Endothelial cell of umbilical vein (primary cell): Measurements from ENCODE around the gene MRPL2. TPM values are rescaled to one million over a fixed set of nuclear protein-coding genes. Genes with fewer than 3 reads are reported as not detected.

Experiments used
- BruUV-seq: library from RNA; stranded (reverse); fragments of 400-500 nt; replicated peaks from 2 replicates; lab custom pipeline; 2021; lab: Mats Ljungman, UMichigan
- CTCF ChIA-PET: fragments of 300-600, 350-600 bp; sonication (Branson Sonifier 250); formaldehyde crosslinking; loops from one replicate; lab custom pipeline; 2021; ENCODE audit warnings: antibody characterized with exemption, inconsistent platforms; lab: Charles Lee
- POLR2A ChIA-PET: fragments of 300-600, 350-600 bp; sonication (Branson Sonifier 250); formaldehyde crosslinking; loops from one replicate; lab custom pipeline; 2021; ENCODE audit warnings: antibody characterized with exemption, inconsistent platforms; lab: Charles Lee
- DNase-seq: peaks from one replicate; pipeline ENCODE4 v3.0.0-alpha.2; 2011; ENCODE audit warnings: low read depth, low spot score
- FAIRE-seq: peaks from 2 replicates; lab custom pipeline; 2011; peaks lifted over from hg19 to GRCh38; lab: Jason Lieb, UNC
- H2AFZ ChIP-seq: 2 replicates; pipeline ENCODE4 v1.6.0; 2012; ENCODE audit warnings: low read depth, low read length, control low read depth, inconsistent platforms
- H3K27ac ChIP-seq: 2 replicates; pipeline ENCODE4 v1.5.1; 2011; ENCODE audit warnings: low read depth, mild to moderate bottlenecking, control low read depth, low read length, moderate library complexity; ENCODE audit not compliant: insufficient read depth
- H3K27me3 ChIP-seq, 2 experiments: 2 replicates each; pipeline versions ENCODE4 v1.6.0 to v1.6.1; 2011; ENCODE audit warnings: low read length in 2 of 2, mixed read lengths in 1 of 2; ENCODE audit not compliant: control insufficient read depth in 2 of 2, insufficient read depth in 2 of 2
- H3K36me3 ChIP-seq, 2 experiments: 2 replicates in 1 of 2; 3 replicates in 1 of 2; pipeline ENCODE4 v1.5.1; 2011; ENCODE audit warnings: low read length in 2 of 2, mild to moderate bottlenecking in 1 of 2, moderate library complexity in 1 of 2; ENCODE audit not compliant: control insufficient read depth in 2 of 2, insufficient read depth in 2 of 2; ENCODE audit errors: extremely low read depth in 1 of 2
- H3K4me1 ChIP-seq: 3 replicates; pipeline ENCODE4 v1.5.1; 2011; ENCODE audit warnings: mild to moderate bottlenecking, low read length; ENCODE audit not compliant: control insufficient read depth, insufficient read depth; ENCODE audit errors: extremely low read depth
- H3K4me2 ChIP-seq: 2 replicates; pipeline ENCODE4 v1.6.1; 2011; ENCODE audit warnings: low read length, control low read depth, mixed read lengths; ENCODE audit not compliant: insufficient read depth
- H3K4me3 ChIP-seq, 3 experiments: fragments of 200-600 bp in 1 of 3; sonication (generic), shearing (Covaris generic) in 1 of 3; replicated peaks in 1 of 3; 2 replicates each; pipeline ENCODE4 v1.5.1; 2011 to 2016; ENCODE audit warnings: control low read depth in 3 of 3, low read length in 3 of 3, mild to moderate bottlenecking in 2 of 3, inconsistent platforms in 1 of 3, low read depth in 1 of 3, moderate library complexity in 1 of 3; ENCODE audit not compliant: insufficient read depth in 1 of 3
- H3K79me2 ChIP-seq: 2 replicates; pipeline ENCODE4 v1.6.0; 2012; ENCODE audit warnings: low read length, inconsistent platforms; ENCODE audit not compliant: control insufficient read depth, insufficient read depth
- H3K9ac ChIP-seq: replicated peaks from 2 replicates; pipeline ENCODE3; 2011; ENCODE audit warnings: low read length, control low read depth; ENCODE audit not compliant: insufficient read depth; ENCODE audit errors: extremely low read depth
- H3K9me1 ChIP-seq: replicated peaks from 3 replicates; pipeline ENCODE4 v1.6.0; 2011; ENCODE audit warnings: mild to moderate bottlenecking, low read length; ENCODE audit not compliant: control insufficient read depth, insufficient read depth; ENCODE audit errors: extremely low read depth
- H3K9me3 ChIP-seq: replicated peaks from 2 replicates; pipeline ENCODE4 v1.5.1; 2012; ENCODE audit warnings: low read length, inconsistent platforms; ENCODE audit not compliant: control insufficient read depth, insufficient read depth
- H4K20me1 ChIP-seq: replicated peaks from 2 replicates; pipeline ENCODE3; 2011; ENCODE audit warnings: mild to moderate bottlenecking, low read length; ENCODE audit not compliant: control insufficient read depth, insufficient read depth; ENCODE audit errors: extremely low read depth
- EZH2 ChIP-seq: IDR thresholded peaks from 2 replicates; pipeline ENCODE4 v1.6.1; 2012; ENCODE audit warnings: borderline replicate concordance, low read depth, mild to moderate bottlenecking, moderate library complexity, low read length, inconsistent platforms; ENCODE audit not compliant: severe bottlenecking
- FOS ChIP-seq: IDR thresholded peaks from 2 replicates; pipeline ENCODE4 v1.6.1; 2011; ENCODE audit warnings: mild to moderate bottlenecking, low read length, moderate library complexity, borderline replicate concordance; ENCODE audit not compliant: insufficient read depth
- GATA2 ChIP-seq: IDR thresholded peaks from 2 replicates; pipeline ENCODE4 v1.7.0; 2011; ENCODE audit warnings: low read depth, mild to moderate bottlenecking, moderate library complexity, mixed read lengths, low read length; ENCODE audit not compliant: insufficient read length, insufficient read depth
- JUN ChIP-seq: IDR thresholded peaks from 2 replicates; pipeline ENCODE4 v1.6.1; 2011; ENCODE audit warnings: borderline replicate concordance, low read depth; ENCODE audit not compliant: insufficient read length, insufficient read depth
- MYC ChIP-seq: IDR thresholded peaks from one replicate; pipeline ENCODE4 v1.6.1; 2011; ENCODE audit warnings: mild to moderate bottlenecking, low read depth, low read length
- POLR2A ChIP-seq: IDR thresholded peaks from 2 replicates; pipeline ENCODE4 v1.6.1; 2012; ENCODE audit warnings: low read depth, mild to moderate bottlenecking, control low read depth, low read length
- POLR2AphosphoS5 ChIP-seq: IDR thresholded peaks from 2 replicates; pipeline ENCODE4 v1.6.1; 2012; ENCODE audit warnings: low read depth, mild to moderate bottlenecking, control low read depth, low read length, moderate library complexity; ENCODE audit not compliant: insufficient read depth
- dilution Hi-C: fragments of 300-500 bp; cut with MboI; formaldehyde crosslinking; loops from one replicate; pipeline ENCODE4 v1.15.0; 2019; ENCODE audit warnings: low sequenced_read_pairs; ENCODE audit not compliant: extremely low pct_ligation_motif_present
- intact Hi-C: fragments of 100-400 bp; cut with micrococcal nuclease; formaldehyde crosslinking; loops from one replicate; pipeline ENCODE4 v1.10.0; 2022
- polyA plus RNA-seq, 4 experiments: library from polyadenylated mRNA; depleted of rRNA in 3 of 4; stranded (reverse) in 3 of 4; unstranded in 1 of 4; fragments of >200 nt; gene quantifications; 2 replicates each; pipeline versions ENCODE4 v1.2.1 to v1.2.3, GENCODE V29; 2011 to 2012; ENCODE audit warnings: missing spikeins in 1 of 4
- total RNA-seq: library from RNA; stranded (reverse); gene quantifications from 2 replicates; pipeline ENCODE4 v1.2.3, GENCODE V29; 2021
- TF ChIP-seq, protein P1 (sequence below), 2 donors: IDR thresholded peaks; 1 replicate in 1 of 2; 2 replicates in 1 of 2; pipeline ENCODE4 v1.5.1; 2011; ENCODE audit warnings: low read length in 2 of 2, mild to moderate bottlenecking in 2 of 2, moderate library complexity in 2 of 2, control low read depth in 1 of 2, inconsistent platforms in 1 of 2, low read depth in 1 of 2; ENCODE audit not compliant: insufficient read depth in 1 of 2; ENCODE audit errors: extremely low read depth in 1 of 2
- TF ChIP-seq, protein P2 (sequence below): IDR thresholded peaks from 2 replicates; pipeline ENCODE4 v1.6.1; 2011; ENCODE audit not compliant: insufficient read depth, insufficient read length

Gene MRPL2
- total and polyA plus RNA-seq, 2 donors (not counting 3 experiments of a cell fraction or from before 2014, with no cell fraction given) = 37.6 to 63.6 TPM

DNA sequence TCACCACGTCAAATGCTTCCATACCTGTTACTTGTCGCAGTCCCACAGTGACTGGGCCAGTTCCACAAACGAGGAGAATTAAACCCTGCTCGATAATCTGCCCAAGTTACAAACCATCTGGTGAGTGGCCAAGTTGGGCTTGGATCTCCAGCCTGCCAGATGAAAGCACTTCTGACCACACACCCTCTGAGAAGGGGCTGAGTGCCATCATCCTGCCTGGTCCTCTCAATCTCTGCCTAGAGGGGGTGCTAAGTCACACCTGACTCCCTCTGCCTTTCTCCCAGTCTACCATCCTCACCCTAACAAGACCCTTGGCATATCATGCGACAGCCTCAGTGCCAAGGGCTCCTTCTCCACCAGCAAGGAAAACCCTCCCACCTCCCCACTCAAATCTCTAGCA, 22.0 kb downstream of the MRPL2 start:
- H3K27ac ChIP-seq = no peak overlapping the region
- no peak overlapping the region for H3K4me3 ChIP-seq
- DNase-seq (no peak), FAIRE-seq (no peak)
- BruUV-seq = no TSS peak
- ChIA-PET CTCF (interaction anchor here (0.9 kb wide), 1 partner anchor 39 kb away, joined by 3 read pairs; the partner anchor contains the start of gene PTK7), POLR2A (interaction anchor here (1.0 kb wide), 1 partner anchor 11 kb away, joined by 3 read pairs; no protein-coding TSS in a partner anchor)
- dilution Hi-C loops (no loop called here), intact Hi-C loops (no loop called here)
- no peaks in the 10 kb centered on the region for H3K79me2 ChIP-seq
- H3K4me2 ChIP-seq = no peak overlapping the region
- no peak overlapping the region for H3K9ac ChIP-seq
- H3K9me1 ChIP-seq = no peaks in the 10 kb centered on the region
- peaks cover 3 to 43% of the 10 kb centered on the region in 2 experiments for H3K36me3 ChIP-seq
- H3K27me3 ChIP-seq = no peaks in the 10 kb centered on the region
- no peaks in the 10 kb centered on the region for H4K20me1 ChIP-seq
- no peaks in the 10 kb centered on the region for H3K9me3 ChIP-seq
- TF ChIP-seq EZH2 = no peak
- no peak for TF ChIP-seq GATA2
- TF ChIP-seq POLR2A = no peak
- no peak for TF ChIP-seq FOS
- no peak for TF ChIP-seq POLR2AphosphoS5
- no peak for TF ChIP-seq JUN
- TF ChIP-seq MYC = no peak
- TF ChIP-seq, protein P1, sequence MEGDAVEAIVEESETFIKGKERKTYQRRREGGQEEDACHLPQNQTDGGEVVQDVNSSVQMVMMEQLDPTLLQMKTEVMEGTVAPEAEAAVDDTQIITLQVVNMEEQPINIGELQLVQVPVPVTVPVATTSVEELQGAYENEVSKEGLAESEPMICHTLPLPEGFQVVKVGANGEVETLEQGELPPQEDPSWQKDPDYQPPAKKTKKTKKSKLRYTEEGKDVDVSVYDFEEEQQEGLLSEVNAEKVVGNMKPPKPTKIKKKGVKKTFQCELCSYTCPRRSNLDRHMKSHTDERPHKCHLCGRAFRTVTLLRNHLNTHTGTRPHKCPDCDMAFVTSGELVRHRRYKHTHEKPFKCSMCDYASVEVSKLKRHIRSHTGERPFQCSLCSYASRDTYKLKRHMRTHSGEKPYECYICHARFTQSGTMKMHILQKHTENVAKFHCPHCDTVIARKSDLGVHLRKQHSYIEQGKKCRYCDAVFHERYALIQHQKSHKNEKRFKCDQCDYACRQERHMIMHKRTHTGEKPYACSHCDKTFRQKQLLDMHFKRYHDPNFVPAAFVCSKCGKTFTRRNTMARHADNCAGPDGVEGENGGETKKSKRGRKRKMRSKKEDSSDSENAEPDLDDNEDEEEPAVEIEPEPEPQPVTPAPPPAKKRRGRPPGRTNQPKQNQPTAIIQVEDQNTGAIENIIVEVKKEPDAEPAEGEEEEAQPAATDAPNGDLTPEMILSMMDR (IDR thresholded peaks at IDR 0.05; ENCODE audit: extremely low read depth in 1 of 2, insufficient read depth in 1 of 2, low read depth in 1 of 2, low read length in 2 of 2) = no peak
- TF ChIP-seq, protein P2, sequence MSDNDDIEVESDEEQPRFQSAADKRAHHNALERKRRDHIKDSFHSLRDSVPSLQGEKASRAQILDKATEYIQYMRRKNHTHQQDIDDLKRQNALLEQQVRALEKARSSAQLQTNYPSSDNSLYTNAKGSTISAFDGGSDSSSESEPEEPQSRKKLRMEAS = no peak
- H3K4me1 ChIP-seq = no peaks in the 10 kb centered on the region
- no peak overlapping the region for H2AFZ ChIP-seq
